Measurements from ENCODE around the gene XYLT1.

The XYLT1 gene

DNA sequence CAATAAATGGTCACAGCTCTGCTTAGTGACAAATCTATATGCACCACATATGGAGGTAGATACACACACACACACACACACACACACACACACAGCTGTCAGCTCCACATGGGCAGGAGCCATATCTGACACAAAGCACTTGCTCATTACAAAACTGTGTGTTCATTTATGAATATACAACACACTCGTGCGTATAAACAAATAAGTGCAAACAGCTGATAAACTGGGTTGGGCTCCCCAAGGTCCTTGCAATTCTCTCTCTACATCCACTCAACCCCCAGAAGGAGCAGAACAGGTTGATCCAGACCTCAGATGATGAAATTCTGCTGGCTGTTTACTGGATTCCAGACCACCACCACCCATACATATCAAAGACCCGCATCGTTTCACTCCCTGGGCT, 140.7 kb downstream of the XYLT1 start:
- H3K27ac ChIP-seq, result no peak overlapping the region
- H3K27me3 ChIP-seq (ENCODE audit: insufficient read depth, low read depth, severe bottlenecking), result no peaks in the 10 kb centered on the region
- H3K4me3 ChIP-seq (ENCODE audit: low read depth, low read length), result no peak overlapping the region
- no peak for DNase-seq
- no peaks in the 10 kb centered on the region for H3K9me3 ChIP-seq (ENCODE audit: severe bottlenecking)
- TF ChIP-seq, protein P1, sequence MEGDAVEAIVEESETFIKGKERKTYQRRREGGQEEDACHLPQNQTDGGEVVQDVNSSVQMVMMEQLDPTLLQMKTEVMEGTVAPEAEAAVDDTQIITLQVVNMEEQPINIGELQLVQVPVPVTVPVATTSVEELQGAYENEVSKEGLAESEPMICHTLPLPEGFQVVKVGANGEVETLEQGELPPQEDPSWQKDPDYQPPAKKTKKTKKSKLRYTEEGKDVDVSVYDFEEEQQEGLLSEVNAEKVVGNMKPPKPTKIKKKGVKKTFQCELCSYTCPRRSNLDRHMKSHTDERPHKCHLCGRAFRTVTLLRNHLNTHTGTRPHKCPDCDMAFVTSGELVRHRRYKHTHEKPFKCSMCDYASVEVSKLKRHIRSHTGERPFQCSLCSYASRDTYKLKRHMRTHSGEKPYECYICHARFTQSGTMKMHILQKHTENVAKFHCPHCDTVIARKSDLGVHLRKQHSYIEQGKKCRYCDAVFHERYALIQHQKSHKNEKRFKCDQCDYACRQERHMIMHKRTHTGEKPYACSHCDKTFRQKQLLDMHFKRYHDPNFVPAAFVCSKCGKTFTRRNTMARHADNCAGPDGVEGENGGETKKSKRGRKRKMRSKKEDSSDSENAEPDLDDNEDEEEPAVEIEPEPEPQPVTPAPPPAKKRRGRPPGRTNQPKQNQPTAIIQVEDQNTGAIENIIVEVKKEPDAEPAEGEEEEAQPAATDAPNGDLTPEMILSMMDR (IDR thresholded peaks at IDR 0.05; ENCODE audit: low read depth, low read length), result no peak
- H3K36me3 ChIP-seq, result no peaks in the 10 kb centered on the region

GRCh38 chr16:17329391-17329790, 141.4 kb downstream of the XYLT1 start:
- DNase-seq, result no peak
- H3K36me3 ChIP-seq, result no peaks in the 10 kb centered on the region
- no peak overlapping the region for H3K27ac ChIP-seq
- H3K4me3 ChIP-seq (ENCODE audit: low read depth, low read length), result no peak overlapping the region
- TF ChIP-seq, protein P1 (IDR thresholded peaks at IDR 0.05; ENCODE audit: low read depth, low read length), result no peak
- H3K27me3 ChIP-seq (ENCODE audit: insufficient read depth, low read depth, severe bottlenecking), result no peaks in the 10 kb centered on the region
- H3K9me3 ChIP-seq (ENCODE audit: severe bottlenecking), result no peaks in the 10 kb centered on the region

DNA sequence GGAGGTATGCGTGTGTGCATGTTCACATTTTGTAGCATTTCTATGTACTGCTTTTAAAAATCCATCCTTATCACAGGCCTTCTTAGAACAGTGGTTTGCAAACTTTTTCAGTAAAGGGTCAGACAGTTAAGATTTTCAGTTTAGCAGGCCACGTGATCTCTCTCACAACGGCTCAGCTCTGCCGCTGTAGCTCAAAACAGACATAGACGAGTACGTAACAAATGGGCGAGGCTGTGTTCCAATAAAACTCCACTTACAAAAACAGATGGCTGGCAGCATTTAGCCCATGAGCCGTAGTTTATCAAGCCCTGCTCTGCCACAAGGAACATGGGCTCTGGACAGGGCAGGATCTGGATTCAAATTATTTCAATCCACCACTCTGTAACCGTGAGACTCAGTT, 141.8 kb downstream of the XYLT1 start:
- no peak overlapping the region for H3K4me3 ChIP-seq (ENCODE audit: low read depth, low read length)
- no peak overlapping the region for H3K27ac ChIP-seq
- no peaks in the 10 kb centered on the region for H3K27me3 ChIP-seq (ENCODE audit: insufficient read depth, low read depth, severe bottlenecking)
- TF ChIP-seq, protein P1 (IDR thresholded peaks at IDR 0.05; ENCODE audit: low read depth, low read length), result no peak
- DNase-seq, result no peak
- no peaks in the 10 kb centered on the region for H3K9me3 ChIP-seq (ENCODE audit: severe bottlenecking)
- H3K36me3 ChIP-seq, result no peaks in the 10 kb centered on the region

DNA sequence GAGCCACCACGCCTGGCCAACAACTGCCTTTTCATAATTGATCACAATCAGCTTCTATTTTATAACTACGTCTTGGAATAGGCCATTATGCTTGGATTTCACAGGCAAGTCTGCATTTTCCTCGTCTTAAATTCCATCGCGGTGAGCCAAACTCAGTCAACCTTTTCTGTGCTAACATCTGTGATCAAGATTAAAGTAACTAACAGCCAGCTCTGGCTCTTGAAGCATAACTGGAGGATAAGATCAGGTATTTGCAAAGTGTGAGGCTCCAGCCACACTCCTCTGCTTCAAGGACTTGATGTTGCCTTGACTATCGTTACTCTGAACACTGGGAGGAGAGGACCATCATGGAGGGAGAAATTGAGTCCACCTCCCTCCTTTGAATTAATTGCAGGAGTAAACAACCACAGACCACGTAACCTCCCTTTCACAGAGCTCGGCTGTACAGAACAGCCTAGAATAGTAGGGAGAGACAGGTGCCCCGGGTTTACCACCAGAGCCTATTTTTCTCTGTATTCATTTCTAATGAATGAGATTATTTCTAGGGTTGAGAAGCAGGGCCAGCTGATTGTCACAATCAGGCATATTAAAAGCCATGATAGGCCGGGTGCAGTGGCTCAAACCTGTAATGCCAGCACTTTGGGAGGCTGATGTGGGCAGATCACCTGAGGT, 143.0 kb downstream of the XYLT1 start:
- Histone ChIP-seq H3K27me3 (ENCODE audit: insufficient read depth, low read depth, severe bottlenecking) (no peaks in the 10 kb centered on the region), H3K27ac (no peak overlapping the region), H3K9me3 (ENCODE audit: severe bottlenecking) (no peaks in the 10 kb centered on the region), H3K36me3 (no peaks in the 10 kb centered on the region), H3K4me3 (ENCODE audit: low read depth, low read length) (no peak overlapping the region)
- no peak for DNase-seq
- TF ChIP-seq, protein P1 (IDR thresholded peaks at IDR 0.05; ENCODE audit: low read depth, low read length), result no peak

DNA sequence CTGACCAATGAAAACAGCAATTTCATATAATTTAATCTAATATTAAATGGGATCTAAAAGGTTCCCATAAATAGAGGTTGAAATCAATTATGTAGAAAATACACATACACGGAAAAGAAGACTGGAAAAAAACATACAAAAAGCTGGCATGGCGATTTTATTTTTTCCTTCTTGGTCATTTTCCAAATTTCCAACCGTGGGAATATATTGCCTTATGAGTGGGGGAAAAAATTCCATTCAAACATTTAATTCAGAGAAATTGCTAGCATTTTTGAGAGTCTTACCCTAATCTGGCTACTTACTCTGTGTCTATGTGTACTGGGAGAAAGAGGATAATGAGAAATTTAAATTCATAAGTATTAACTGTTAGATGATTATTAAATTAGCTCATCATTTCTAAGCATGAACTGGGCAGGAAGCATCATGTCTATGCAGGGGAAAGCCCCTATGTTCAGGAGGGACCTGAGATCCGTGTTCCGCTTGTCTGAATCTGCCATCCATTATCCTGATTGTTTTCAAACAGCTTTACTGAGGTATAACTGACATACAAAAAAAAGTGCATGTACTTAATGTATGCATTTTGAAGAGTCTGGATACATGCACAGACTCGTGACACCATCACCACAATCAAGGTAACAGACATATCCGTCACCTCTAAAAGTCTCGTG, 145.2 kb downstream of the XYLT1 start:
- no peaks in the 10 kb centered on the region for H3K9me3 ChIP-seq (ENCODE audit: severe bottlenecking)
- H3K36me3 ChIP-seq, result no peaks in the 10 kb centered on the region
- no peak for DNase-seq
- no peak overlapping the region for H3K27ac ChIP-seq
- TF ChIP-seq, protein P1 (IDR thresholded peaks at IDR 0.05; ENCODE audit: low read depth, low read length), result no peak
- no peak overlapping the region for H3K4me3 ChIP-seq (ENCODE audit: low read depth, low read length)
- H3K27me3 ChIP-seq (ENCODE audit: insufficient read depth, low read depth, severe bottlenecking), result no peaks in the 10 kb centered on the region

All from WERI-Rb-1 (cell line).